ENCODE data around the gene TUBB4B. TPM values are rescaled to one million over a fixed set of nuclear protein-coding genes. Genes with fewer than 3 reads are reported as not detected.

The TUBB4B gene
- polyA plus RNA-seq, 1 of the 3 experiments (the other 2 are of a cell fraction) = 508 TPM

DNA sequence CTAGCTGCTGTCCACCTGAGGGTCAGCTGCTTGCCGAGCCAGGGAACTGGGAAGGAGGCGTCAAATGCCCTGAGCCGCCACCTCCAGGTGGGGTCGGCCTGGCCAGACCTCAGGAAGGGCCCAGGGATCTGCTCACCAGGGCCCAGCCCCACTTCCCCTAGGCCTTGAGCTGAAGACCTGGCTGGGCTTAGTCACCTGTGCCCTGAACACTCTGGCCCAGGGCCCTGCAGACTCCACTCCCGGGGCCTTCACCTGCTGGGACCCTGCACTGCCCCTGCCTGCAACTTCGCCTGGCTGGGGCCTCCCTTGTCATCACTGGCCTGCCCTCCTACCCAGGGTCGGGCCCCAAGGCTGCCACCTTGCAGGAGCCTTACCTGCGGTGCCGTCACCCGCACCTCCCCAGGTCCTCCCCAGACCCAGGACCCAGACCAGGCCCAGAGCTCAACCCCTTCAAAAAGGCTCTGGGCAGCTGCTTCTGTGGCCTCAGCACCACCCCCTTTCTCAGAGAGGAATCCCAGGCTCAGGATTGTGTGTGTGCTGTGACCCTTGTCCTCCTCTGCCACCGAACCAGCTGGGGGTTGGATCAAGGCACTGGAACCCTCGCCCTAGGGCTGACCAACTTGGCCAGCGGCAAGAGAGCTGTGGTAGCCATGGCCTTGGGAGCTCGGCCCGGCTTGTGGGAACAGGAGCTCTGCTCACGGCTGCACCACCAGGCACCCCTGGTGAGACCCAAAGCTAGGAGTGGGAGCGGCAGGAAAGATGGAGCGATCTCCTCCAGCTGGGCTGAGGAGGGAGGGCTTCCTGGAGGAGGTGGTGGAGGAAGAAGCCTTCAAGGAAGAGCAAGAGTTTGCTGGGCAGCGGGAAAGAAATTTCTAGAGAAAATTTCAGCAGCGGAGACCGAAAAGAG, 12.9 kb downstream of the TUBB4B start:
- POLR2A ChIA-PET = interaction anchor here (0.7 to 6.6 kb wide), 7 partner anchors 9 to 209 kb away, joined by 3 to 83 read pairs (median 3); partner anchors contain the start of genes EXD3, NOXA1 and TUBB4B
- Histone ChIP-seq H3K27me3 (ENCODE audit: insufficient read depth) (no peaks in the 10 kb centered on the region), H3K79me2 (ENCODE audit: insufficient read depth) (peaks cover 36% of the 10 kb centered on the region), H2AFZ (ENCODE audit: low read depth) (peak overlapping the region; percentile 96), H3K4me3 (ENCODE audit: low read depth in 2 of 2, low read length in 1 of 2) (peak overlapping the region; percentile 94 to 96), H3K27ac (ENCODE audit: low read depth in 2 of 2, low read length in 1 of 2) (no peak overlapping the region; a peak in 1 of 4 replicates), H3K9me2 (no peaks in the 10 kb centered on the region), H3F3A (replicated peaks; ENCODE audit: insufficient read depth) (no peaks in the 10 kb centered on the region), H3K4me1 (ENCODE audit: control insufficient read depth in 1 of 2, insufficient read depth in 2 of 2, low read depth in 1 of 2, low read length in 1 of 2) (peaks cover 0 to 26% of the 10 kb centered on the region in 2 experiments; a peak in 1 of 4 replicates), H3K4me2 (peak overlapping the region; percentile 100), H3K36me3 (replicated peaks in 1 of 2; ENCODE audit: control insufficient read depth in 1 of 2, insufficient read depth in 2 of 2, low read length in 1 of 2) (peaks cover 7 to 11% of the 10 kb centered on the region in 2 experiments), H3K9me3 (no peaks in the 10 kb centered on the region), H4K20me1 (ENCODE audit: insufficient read depth) (peaks cover 12% of the 10 kb centered on the region; the same call in 1 of the 2 replicates), H3K9ac (peak overlapping the region; percentile 81)
- no peak for DNase-seq
- WGBS (ENCODE audit: low lambda C conversion rate) = 69% methylated on average over 14 of the region's 21 CpGs
- no peak for TF ChIP-seq MEF2A (IDR thresholded peaks at IDR 0.05; ENCODE audit: borderline replicate concordance, low read depth)
- CTCF ChIA-PET = interaction anchor here (0.8 to 4.6 kb wide), 11 partner anchors 10 to 324 kb away, joined by 3 to 33 read pairs (median 4); partner anchors contain the start of genes DPH7, RNF208, RNF224 and TUBB4B

- Histone ChIP-seq H3K9me3 (no peaks in the 10 kb centered on the region), H3K4me3 (ENCODE audit: low read depth in 2 of 2, low read length in 1 of 2) (peak within 1 kb of the TSS; percentile 94 to 96), H4K20me1 (ENCODE audit: insufficient read depth) (peaks cover 12% of the 10 kb centered on the region; the same call in 1 of the 2 replicates), H3K79me2 (ENCODE audit: insufficient read depth) (peaks cover 41% of the 10 kb centered on the region), H3F3A (replicated peaks; ENCODE audit: insufficient read depth) (no peaks in the 10 kb centered on the region), H3K27ac (ENCODE audit: low read depth in 2 of 2, low read length in 1 of 2) (peak within 1 kb of the TSS; percentile 38 to 88; a peak in 3 of 4 replicates), H3K27me3 (ENCODE audit: insufficient read depth) (no peaks in the 10 kb centered on the region), H3K4me2 (peak within 1 kb of the TSS; percentile 100), H3K9me2 (no peaks in the 10 kb centered on the region), H3K36me3 (replicated peaks in 1 of 2; ENCODE audit: control insufficient read depth in 1 of 2, insufficient read depth in 2 of 2, low read length in 1 of 2) (peaks cover 10 to 15% of the 10 kb centered on the region in 2 experiments), H3K9ac (peak within 1 kb of the TSS; percentile 88), H3K4me1 (ENCODE audit: control insufficient read depth in 1 of 2, insufficient read depth in 2 of 2, low read depth in 1 of 2, low read length in 1 of 2) (peaks cover 0 to 26% of the 10 kb centered on the region in 2 experiments; a peak in 1 of 4 replicates), H2AFZ (ENCODE audit: low read depth) (peak within 1 kb of the TSS; percentile 96)
- CTCF ChIA-PET = interaction anchor here (0.7 to 4.6 kb wide), 8 partner anchors 11 to 191 kb away, joined by 3 to 33 read pairs (median 4); partner anchors contain the start of genes RNF208, RNF224 and TUBB4B
- WGBS (ENCODE audit: low lambda C conversion rate) = 5% methylated on average over 8 of the region's 105 CpGs
- POLR2A ChIA-PET = interaction anchor here (0.7 to 6.6 kb wide), 8 partner anchors 9 to 210 kb away, joined by 3 to 83 read pairs (median 3); partner anchors contain the start of genes EXD3, NOXA1 and TUBB4B
- DNase-seq = peak; percentile 100
- TF ChIP-seq RFX5 (IDR thresholded peaks at IDR 0.05; ENCODE audit: low read length) = no peak
- peak; percentile 34; the same call in 1 of the 2 replicates for TF ChIP-seq MAX (IDR thresholded peaks at IDR 0.05; ENCODE audit: low read depth)
- peak; percentile 71 for TF ChIP-seq NRF1 (IDR thresholded peaks at IDR 0.05; ENCODE audit: low read depth, low read length)
- TF ChIP-seq POLR2AphosphoS5 (IDR thresholded peaks at IDR 0.05; ENCODE audit: low read depth, low read length) = peak; percentile 85; the same call in 1 of the 2 replicates
- no peak for TF ChIP-seq NFIC (IDR thresholded peaks at IDR 0.05; ENCODE audit: borderline replicate concordance)
- peak; percentile 54; the same call in 1 of the 2 replicates for TF ChIP-seq ELF1 (IDR thresholded peaks at IDR 0.05)
- TF ChIP-seq EZH2phosphoT487 (IDR thresholded peaks at IDR 0.05; ENCODE audit: borderline replicate concordance, low read depth) = no peak
- TF ChIP-seq RXRA (IDR thresholded peaks at IDR 0.05; ENCODE audit: borderline replicate concordance, low read depth) = no peak
- TF ChIP-seq EP300 (IDR thresholded peaks at IDR 0.05; ENCODE audit: borderline replicate concordance in 1 of 2, low read depth in 1 of 2, low read length in 1 of 2) = no peak
- peak; percentile 62 for TF ChIP-seq MXI1 (IDR thresholded peaks at IDR 0.05; ENCODE audit: low read depth, low read length)
- TF ChIP-seq TEAD4 (IDR thresholded peaks at IDR 0.05; ENCODE audit: borderline replicate concordance, insufficient read depth) = no peak
- TF ChIP-seq, protein P1, sequence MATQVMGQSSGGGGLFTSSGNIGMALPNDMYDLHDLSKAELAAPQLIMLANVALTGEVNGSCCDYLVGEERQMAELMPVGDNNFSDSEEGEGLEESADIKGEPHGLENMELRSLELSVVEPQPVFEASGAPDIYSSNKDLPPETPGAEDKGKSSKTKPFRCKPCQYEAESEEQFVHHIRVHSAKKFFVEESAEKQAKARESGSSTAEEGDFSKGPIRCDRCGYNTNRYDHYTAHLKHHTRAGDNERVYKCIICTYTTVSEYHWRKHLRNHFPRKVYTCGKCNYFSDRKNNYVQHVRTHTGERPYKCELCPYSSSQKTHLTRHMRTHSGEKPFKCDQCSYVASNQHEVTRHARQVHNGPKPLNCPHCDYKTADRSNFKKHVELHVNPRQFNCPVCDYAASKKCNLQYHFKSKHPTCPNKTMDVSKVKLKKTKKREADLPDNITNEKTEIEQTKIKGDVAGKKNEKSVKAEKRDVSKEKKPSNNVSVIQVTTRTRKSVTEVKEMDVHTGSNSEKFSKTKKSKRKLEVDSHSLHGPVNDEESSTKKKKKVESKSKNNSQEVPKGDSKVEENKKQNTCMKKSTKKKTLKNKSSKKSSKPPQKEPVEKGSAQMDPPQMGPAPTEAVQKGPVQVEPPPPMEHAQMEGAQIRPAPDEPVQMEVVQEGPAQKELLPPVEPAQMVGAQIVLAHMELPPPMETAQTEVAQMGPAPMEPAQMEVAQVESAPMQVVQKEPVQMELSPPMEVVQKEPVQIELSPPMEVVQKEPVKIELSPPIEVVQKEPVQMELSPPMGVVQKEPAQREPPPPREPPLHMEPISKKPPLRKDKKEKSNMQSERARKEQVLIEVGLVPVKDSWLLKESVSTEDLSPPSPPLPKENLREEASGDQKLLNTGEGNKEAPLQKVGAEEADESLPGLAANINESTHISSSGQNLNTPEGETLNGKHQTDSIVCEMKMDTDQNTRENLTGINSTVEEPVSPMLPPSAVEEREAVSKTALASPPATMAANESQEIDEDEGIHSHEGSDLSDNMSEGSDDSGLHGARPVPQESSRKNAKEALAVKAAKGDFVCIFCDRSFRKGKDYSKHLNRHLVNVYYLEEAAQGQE (IDR thresholded peaks at IDR 0.05; ENCODE audit: low read depth, low read length) = peak; percentile 35; the same call in 1 of the 2 replicates
- peak; percentile 47; the same call in 1 of the 2 replicates for TF ChIP-seq TAF1 (IDR thresholded peaks at IDR 0.05; ENCODE audit: borderline replicate concordance, low read depth, low read length)
- TF ChIP-seq GABPA (IDR thresholded peaks at IDR 0.05; ENCODE audit: low read depth) = peak; percentile 81
- TF ChIP-seq GATA2 (CRISPR knock-in tag; IDR thresholded peaks at IDR 0.05) = no peak
Observed at GRCh38 chr9:137254624-137255447, 13.7 kb downstream of the TUBB4B start, which contains the start of gene NELFB. Gene NELFB, plus strand, starts transcription at chr9:137255327.

All from SK-N-SH (cell line).